Ramos (cell line): Measurements from ENCODE around the gene KRTAP12-1.
"Not testable (repeated sequence)": the region's sequence is repeated elsewhere in the genome, so short reads cannot be mapped to it uniquely, and the experiment has no call there.

Experiments used
- in situ Hi-C: fragments of 300-500 bp; cut with MboI; formaldehyde crosslinking; loops from one replicate; pipeline ENCODE4 v1.14.3; 2022; ENCODE audit warnings: low sequenced_read_pairs; ENCODE audit not compliant: unreplicated experiment

Gene KRTAP12-1

DNA sequence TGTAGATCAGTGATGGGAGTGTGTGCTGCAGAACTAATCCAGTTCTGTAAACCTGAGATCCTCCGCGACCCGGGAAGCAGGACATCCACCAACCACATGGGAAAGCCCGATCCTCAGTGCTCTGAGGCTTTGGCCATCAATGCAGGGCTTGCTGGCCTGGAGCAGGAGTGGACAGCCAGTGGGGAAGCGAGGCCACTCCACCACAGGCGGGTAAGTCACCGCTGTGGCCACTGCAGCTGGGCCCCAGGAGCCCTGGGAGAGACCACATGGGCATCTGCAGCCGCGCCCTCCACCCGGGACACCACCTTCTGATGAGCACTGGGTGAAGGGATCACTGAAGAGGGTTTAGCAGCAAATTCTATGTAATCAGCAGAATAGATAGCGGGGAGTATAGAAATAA, 811 bp downstream of the KRTAP12-1 start:
- in situ Hi-C loops: no loop called here

GRCh38 chr21:44677881-44678280, 4.1 kb downstream of the KRTAP12-1 start:
- in situ Hi-C loops: no loop called here

DNA sequence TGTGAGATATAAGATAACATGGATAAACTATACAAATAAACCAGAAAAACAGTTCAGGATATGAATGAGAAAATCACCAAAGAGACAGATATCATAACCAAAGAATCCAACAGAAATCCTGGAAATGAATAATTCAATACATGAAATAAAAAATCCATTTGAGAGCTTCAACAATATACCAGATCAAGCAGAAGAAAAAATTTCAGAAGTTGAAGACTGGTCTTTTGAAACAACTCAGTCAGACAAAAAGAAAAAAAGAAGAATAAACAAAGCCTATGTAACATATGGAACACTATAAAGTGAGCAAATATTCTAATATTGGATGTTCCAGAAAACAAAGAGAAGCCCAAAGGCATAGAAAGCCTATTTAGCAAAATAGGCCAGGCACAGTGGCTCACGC, 10.1 kb downstream of the KRTAP12-1 start:
- in situ Hi-C loops: no loop called here

DNA sequence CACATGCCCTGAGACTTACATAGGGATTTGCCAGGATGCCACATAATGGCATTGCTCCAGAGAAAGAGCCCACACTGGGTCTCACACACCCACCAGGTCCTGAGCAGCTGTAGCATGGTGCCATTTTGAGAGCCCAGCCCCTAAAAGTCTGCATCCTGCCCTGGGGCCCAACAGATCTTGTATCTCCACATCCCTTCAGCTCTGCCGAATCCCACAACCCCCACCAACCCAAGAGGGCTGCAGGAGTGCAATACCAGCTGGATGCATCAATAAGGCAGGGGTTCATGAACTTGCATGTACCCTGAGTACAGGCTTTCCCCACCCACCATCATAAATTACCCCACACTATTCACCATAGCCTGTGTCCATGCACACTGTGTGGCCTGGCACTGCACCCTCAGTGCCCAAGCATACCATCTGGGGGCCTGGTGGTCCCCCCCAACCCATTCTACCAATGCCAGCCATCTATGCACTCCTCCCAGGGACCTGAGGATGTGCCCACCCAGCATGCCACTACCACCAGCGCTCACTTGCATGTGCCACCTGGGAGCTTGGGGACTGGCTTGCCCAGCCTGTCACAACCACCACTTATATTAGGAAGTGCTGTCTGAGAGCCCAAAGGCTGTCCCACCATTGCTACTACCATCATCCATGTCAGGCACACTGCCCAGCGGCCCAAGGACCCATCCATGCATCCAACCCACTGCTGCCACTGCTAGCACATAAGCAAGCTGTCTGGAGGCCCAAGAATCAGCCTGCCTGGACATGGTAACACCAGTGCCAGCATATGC, 11.1 kb downstream of the KRTAP12-1 start:
- in situ Hi-C loops: no loop called here

GRCh38 chr21:44667612-44668011, 14.4 kb downstream of the KRTAP12-1 start:
- in situ Hi-C loops: no loop called here

GRCh38 chr21:44666401-44667320, 15.3 kb downstream of the KRTAP12-1 start, which contains the start of gene KRTAP12-2:
Gene KRTAP12-2, minus strand, starts transcription at chr21:44666927. Its CDS starts 41 bp downstream, at chr21:44666886.
- in situ Hi-C loops: no loop called here

DNA sequence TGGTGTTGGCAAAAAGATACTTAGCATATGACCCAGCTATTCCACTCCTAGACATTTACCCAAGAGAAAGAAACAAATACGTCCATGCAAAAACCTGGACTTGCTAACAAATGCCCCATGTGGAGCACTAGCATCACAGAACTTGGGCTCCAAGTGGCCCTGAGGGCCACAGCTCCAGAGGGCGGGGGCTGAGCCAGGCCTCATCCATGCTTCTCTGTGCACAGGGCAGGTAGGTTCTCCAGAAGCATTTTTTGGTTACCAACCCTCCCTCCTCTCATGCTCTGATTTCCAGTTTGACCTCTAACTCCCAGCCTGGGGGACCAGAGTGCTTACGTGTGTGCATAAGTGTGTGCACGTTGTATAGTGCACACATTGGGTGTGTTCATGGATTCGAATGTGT, 17.3 kb downstream of the KRTAP12-1 start:
- in situ Hi-C loops: no loop called here

DNA sequence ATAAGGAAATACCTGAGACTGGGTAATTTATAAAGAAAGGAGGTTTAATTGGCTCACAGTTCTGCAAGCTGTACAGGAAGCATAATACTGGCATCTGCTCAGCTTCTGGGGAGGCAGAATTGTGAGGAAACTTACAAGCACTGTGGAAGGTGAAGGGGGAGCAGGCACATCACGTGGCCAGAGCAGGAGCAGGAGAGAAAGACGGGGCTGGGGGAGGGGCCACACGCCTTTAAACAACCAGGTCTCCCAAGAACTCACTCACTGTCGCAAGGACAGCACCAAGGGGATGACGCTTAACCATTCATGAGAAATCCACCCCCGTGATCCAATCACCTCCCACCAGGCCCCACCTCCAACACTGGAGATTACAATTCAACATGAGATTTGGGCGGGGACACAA, 20.4 kb downstream of the KRTAP12-1 start:
- in situ Hi-C loops: not testable (repeated sequence)

DNA sequence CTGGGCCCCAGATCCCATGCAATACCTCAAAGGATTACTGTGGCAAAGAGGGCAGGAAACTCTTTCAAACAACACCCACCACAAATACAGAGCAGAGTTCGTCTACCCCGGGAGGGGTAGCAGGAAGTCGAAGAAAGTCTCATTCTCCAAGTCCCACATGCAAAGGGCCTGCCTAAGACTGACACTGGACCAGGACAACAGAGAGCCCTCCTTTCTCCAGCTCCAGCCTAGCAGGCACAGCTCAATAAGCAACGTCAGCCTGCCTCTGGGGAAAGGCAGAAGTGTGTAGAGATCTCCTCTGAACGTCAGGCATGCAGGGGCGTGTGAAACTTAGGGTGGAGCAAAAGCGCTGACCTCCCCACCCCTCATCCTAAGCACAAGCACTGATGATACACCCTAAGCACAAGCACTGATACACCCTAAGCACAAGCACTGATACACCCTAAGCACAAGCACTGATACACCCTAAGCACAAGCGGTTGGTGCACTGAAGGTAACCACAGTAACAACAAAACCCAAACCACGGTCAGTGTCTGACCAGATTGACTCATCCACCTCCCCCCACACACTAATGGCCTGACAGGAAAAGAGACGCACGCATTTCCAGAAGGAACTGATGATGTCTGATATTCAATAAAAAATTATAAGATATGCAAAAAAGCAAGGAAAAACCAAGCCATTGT, 22.9 kb downstream of the KRTAP12-1 start:
- in situ Hi-C loops: no loop called here

GRCh38 chr21:44658541-44658910, 23.4 kb downstream of the KRTAP12-1 start:
- in situ Hi-C loops: no loop called here

DNA sequence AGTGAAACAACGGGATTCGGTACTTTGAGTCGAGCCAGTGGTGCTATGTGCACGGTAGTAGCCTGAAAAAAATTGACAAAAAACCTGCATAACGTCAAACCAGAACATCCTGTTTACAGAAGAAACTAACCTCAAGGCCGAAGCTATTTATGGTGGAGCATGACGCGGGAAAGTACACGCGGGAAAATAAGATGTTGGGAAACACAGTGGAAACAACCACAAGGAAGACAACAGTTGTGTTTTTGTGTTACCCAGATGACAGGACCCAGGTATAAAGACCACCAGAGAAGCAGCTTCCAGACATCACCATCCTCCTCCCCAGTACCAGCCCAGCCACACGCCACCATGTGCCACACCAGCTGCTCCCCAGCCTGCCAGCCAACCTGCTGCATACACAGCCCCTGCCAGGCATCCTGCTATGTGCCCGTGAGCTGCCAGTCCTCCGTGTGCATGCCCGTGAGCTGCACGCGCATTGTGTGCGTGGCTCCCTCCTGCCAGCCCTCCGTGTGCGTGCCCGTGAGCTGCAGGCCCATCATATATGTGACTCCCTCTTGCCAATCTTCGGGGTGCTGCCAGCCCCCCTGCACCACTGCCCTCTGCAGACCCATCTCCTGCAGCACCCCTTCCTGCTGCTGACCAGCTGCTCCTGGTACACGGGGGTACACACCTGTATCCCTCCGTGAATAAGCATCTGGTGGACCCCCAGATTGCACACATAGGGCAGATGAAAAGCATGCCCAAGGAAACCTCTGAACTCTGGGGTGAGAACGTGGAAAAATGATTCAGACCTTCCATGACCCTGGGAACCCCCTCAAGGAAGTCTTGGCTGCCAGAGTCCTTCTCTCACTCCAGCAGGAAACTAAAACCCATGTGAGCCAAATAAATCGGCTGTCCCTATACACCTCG, 24.1 kb downstream of the KRTAP12-1 start, which contains the start of gene KRTAP12-3:
KRTAP12-3 (plus strand) TSS at position 298 of the 906 bp plus-strand sequence; CDS start at position 346, 48 bp downstream.
- in situ Hi-C loops: no loop called here

GRCh38 chr21:44656868-44657267, 25.1 kb downstream of the KRTAP12-1 start:
- in situ Hi-C loops: no loop called here

- in situ Hi-C loops: no loop called here
Observed at GRCh38 chr21:44654576-44655175, 27.3 kb downstream of the KRTAP12-1 start, which contains the start of gene KRTAP12-4. Gene KRTAP12-4, minus strand, starts transcription at chr21:44654659. Its CDS starts 45 bp downstream, at chr21:44654614.

GRCh38 chr21:44653656-44654575, 28.0 kb downstream of the KRTAP12-1 start:
- in situ Hi-C loops: no loop called here

GRCh38 chr21:44653123-44653522, 28.8 kb downstream of the KRTAP12-1 start:
- in situ Hi-C loops: no loop called here

DNA sequence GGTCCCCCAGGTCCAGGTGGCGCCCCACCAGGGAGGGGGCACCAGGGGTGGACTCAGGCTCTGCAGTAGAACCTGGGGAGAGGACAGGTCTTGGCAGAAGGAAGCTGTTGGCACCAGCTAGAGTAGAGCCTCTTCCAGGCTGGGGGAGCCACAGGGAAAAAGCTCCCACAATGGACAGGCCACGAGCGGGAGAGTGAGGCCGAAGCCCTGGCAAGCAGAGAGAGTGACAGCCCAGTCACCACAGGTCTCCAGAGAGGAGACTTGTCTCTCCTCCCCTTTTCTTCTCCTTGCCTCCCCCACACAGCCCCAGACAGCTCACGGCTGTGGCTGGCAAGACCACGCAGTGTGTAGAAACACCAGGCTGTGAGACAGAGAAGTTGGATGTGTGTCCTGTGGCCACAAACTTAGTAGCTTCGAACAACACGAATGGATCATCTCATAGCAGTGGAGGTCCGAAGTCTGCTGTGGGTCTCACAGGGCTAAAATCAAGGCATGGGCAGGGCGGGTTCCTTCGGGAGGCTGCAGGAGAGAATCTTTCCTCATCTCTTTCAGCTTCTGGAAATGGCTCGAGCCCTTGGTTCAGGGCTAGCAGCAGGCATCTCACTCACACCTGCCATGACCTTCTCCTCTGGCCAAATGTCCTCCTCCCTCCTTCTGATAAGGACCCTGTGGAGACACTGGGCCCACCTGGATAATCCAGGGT, 30.8 kb downstream of the KRTAP12-1 start:
- in situ Hi-C loops: no loop called here

DNA sequence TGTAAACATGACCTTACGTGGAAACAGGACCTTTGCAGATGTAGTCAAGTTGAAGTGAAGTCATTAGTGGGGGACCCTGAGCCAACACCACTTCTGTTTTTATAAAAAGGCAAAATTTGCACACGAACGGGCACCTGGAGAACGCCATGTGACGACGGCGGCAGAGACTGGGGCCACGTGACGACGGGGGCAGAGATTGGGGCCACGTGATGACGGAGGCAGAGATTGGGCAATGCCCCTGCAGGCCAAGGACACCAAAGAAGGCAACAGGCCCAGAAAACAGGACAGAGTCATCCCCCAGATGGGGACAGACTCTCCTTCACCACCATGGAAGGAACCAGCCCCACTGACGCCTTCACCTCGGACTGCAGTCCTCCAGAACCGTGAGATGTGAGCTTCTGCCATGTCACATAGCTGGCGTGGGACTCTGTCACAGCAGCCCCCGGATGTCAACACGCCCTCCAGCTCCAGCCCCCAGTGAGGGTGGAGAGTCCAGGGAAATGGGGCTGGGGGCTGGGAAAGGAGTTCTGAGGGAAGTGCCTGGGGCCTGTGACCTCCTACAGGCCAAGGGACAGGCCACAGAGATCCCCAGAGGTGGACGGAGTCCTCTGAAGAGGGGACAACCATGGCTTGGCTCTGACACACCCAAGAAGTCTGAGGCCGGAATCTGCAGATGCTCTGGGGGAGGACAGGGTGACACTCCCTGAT, 31.5 kb downstream of the KRTAP12-1 start:
- in situ Hi-C loops: no loop called here
